PC-3 (cell line): ENCODE measurements around the gene NSUN5. TPM values are rescaled to one million over a fixed set of nuclear protein-coding genes. Genes with fewer than 3 reads are reported as not detected.

ENCODE experiments used
- ATAC-seq: fragments of 200-7000 bp; cut with Tn5 transposase; 2 replicates; pipeline ENCODE4 v1.9.1; 2020; ENCODE audit warnings: mild to moderate bottlenecking, moderate library complexity
- BruUV-seq: library from RNA; stranded (reverse); fragments of 400-500 nt; replicated peaks from 2 replicates; lab custom pipeline; 2021; lab: Mats Ljungman, UMichigan
- CTCF ChIA-PET: fragments of 300-600 bp; sonication (Branson Sonifier 250); formaldehyde crosslinking; loops from one replicate; lab custom pipeline; 2022; ENCODE audit warnings: antibody characterized with exemption; lab: Charles Lee
- POLR2A ChIA-PET: fragments of 300-600 bp; sonication (Branson Sonifier 250); formaldehyde crosslinking; loops from one replicate; lab custom pipeline; 2022; ENCODE audit warnings: antibody characterized with exemption; ENCODE audit not compliant: unreplicated experiment; lab: Charles Lee
- DNase-seq: peaks from one replicate; pipeline ENCODE4 v3.0.0-alpha.2; 2015
- H2AFZ ChIP-seq: fragments of 300-600 bp; sonication (generic); 2 replicates; pipeline ENCODE4 v1.6.0; 2016; ENCODE audit warnings: antibody characterized with exemption, low read length
- H3F3A ChIP-seq: fragments of 300-600 bp; sonication (generic); one replicate; pipeline ENCODE4 v1.6.0; 2017; ENCODE audit warnings: antibody characterized with exemption, low read length, control low read depth, mild to moderate bottlenecking; ENCODE audit not compliant: unreplicated experiment
- H3K27ac ChIP-seq: fragments of 300-600 bp; sonication (generic); 2 replicates; pipeline ENCODE4 v1.5.1; 2016; ENCODE audit warnings: mild to moderate bottlenecking, low read length
- H3K27me3 ChIP-seq: fragments of 300-600 bp; sonication (generic); 2 replicates; pipeline ENCODE4 v1.6.1; 2016; ENCODE audit warnings: low read length, mixed read lengths
- H3K36me3 ChIP-seq: fragments of 300-600 bp; sonication (generic); 2 replicates; pipeline ENCODE4 v1.6.1; 2016; ENCODE audit warnings: low read depth, mixed run types, low read length, mixed read lengths
- H3K4me1 ChIP-seq: fragments of 300-600 bp; sonication (generic); 2 replicates; pipeline ENCODE4 v1.5.1; 2016; ENCODE audit warnings: low read length; ENCODE audit not compliant: insufficient read depth
- H3K4me2 ChIP-seq: fragments of 300-600 bp; sonication (generic); 2 replicates; pipeline ENCODE4 v1.6.0; 2016; ENCODE audit warnings: low read length
- H3K4me3 ChIP-seq: fragments of 300-600 bp; sonication (generic); 2 replicates; pipeline ENCODE4 v1.5.1; 2016; ENCODE audit warnings: mild to moderate bottlenecking, low read length, mixed read lengths
- H3K79me2 ChIP-seq: fragments of 300-600 bp; sonication (generic); 2 replicates; pipeline ENCODE4 v1.6.1; 2017; ENCODE audit warnings: low read length, mixed read lengths
- H3K9ac ChIP-seq: fragments of 300-600 bp; sonication (generic); 2 replicates; pipeline ENCODE4 v1.6.0; 2016; ENCODE audit warnings: mild to moderate bottlenecking, low read length
- H3K9me2 ChIP-seq: fragments of 300-600 bp; sonication (generic); replicated peaks from 2 replicates; pipeline ENCODE4 v1.6.1; 2016; ENCODE audit warnings: mixed run types, low read length, mixed read lengths
- H3K9me3 ChIP-seq: fragments of 300-600 bp; sonication (generic); 2 replicates; pipeline ENCODE4 v1.6.1; 2016; ENCODE audit warnings: low read length, mixed read lengths
- H4K20me1 ChIP-seq: fragments of 300-600 bp; sonication (generic); 2 replicates; pipeline ENCODE4 v1.6.1; 2016; ENCODE audit warnings: low read length, mixed read lengths
- EZH2 ChIP-seq: fragments of 300-600 bp; sonication (generic); IDR thresholded peaks from one replicate; pipeline ENCODE4 v1.6.1; 2017; ENCODE audit warnings: antibody characterized with exemption, mild to moderate bottlenecking, low read length; ENCODE audit not compliant: unreplicated experiment
- EZH2phosphoT487 ChIP-seq: fragments of 300-600 bp; sonication (generic); IDR thresholded peaks from 2 replicates; pipeline ENCODE4 v1.6.1; 2018; ENCODE audit warnings: mild to moderate bottlenecking, antibody characterized with exemption, low read length, borderline replicate concordance
- intact Hi-C: fragments of 100-400 bp; cut with micrococcal nuclease; formaldehyde crosslinking; loops from 2 replicates; pipeline ENCODE4 v1.9.0; 2023
- total RNA-seq: library from RNA; depleted of rRNA; stranded (reverse); fragments of >200 nt; gene quantifications from 2 replicates; pipeline ENCODE4 v1.2.3, GENCODE V29; 2014
- TF ChIP-seq, protein P1 (sequence below): fragments of 300-600 bp; sonication (generic); conservative IDR thresholded peaks from 2 replicates; pipeline ENCODE4 v1.5.1; 2017; ENCODE audit warnings: antibody characterized with exemption, low read depth, mild to moderate bottlenecking, low read length

NSUN5 gene
- total RNA-seq, 1 experiment from 2014 or later: 36.0 TPM

DNA sequence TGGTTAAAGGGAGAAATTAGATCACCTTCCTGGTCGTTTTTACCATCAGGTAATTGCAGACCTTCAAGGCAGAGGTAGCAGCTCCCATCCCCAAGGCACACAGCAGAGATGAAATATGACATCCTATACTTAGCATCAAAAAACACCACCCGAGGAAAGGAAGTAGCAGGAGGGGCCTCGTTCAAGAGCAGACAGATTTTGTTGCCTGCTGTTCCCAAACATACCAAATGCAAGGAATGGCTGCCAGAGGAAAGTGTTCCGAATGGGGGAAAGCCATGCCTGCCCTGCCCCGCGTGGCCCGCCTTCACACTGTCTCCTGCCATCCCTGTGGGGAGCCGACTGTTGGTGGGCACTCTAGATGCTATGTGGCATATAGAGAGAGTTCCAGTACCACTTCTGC is 37.3 kb upstream of the NSUN5 start:
- Histone ChIP-seq H3K9ac (no peak overlapping the region), H3K9me3 (no peaks in the 10 kb centered on the region), H3K4me1 (no peaks in the 10 kb centered on the region), H2AFZ (no peak overlapping the region), H3K4me2 (no peak overlapping the region), H3F3A (no peaks in the 10 kb centered on the region), H3K27ac (no peak overlapping the region), H3K4me3 (no peak overlapping the region), H3K36me3 (no peaks in the 10 kb centered on the region), H4K20me1 (no peaks in the 10 kb centered on the region), H3K9me2 (no peaks in the 10 kb centered on the region), H3K79me2 (no peaks in the 10 kb centered on the region), H3K27me3 (no peaks in the 10 kb centered on the region; the same call in 1 of the 2 replicates)
- DNase-seq (no peak), ATAC-seq (no peak)
- POLR2A ChIA-PET: no interaction called here
- TF ChIP-seq, protein P1, sequence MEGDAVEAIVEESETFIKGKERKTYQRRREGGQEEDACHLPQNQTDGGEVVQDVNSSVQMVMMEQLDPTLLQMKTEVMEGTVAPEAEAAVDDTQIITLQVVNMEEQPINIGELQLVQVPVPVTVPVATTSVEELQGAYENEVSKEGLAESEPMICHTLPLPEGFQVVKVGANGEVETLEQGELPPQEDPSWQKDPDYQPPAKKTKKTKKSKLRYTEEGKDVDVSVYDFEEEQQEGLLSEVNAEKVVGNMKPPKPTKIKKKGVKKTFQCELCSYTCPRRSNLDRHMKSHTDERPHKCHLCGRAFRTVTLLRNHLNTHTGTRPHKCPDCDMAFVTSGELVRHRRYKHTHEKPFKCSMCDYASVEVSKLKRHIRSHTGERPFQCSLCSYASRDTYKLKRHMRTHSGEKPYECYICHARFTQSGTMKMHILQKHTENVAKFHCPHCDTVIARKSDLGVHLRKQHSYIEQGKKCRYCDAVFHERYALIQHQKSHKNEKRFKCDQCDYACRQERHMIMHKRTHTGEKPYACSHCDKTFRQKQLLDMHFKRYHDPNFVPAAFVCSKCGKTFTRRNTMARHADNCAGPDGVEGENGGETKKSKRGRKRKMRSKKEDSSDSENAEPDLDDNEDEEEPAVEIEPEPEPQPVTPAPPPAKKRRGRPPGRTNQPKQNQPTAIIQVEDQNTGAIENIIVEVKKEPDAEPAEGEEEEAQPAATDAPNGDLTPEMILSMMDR: no peak
- TF ChIP-seq EZH2phosphoT487: no peak
- no peak for TF ChIP-seq EZH2
- no TSS peak for BruUV-seq
- CTCF ChIA-PET: no interaction called here
- intact Hi-C loops: no loop called here

DNA sequence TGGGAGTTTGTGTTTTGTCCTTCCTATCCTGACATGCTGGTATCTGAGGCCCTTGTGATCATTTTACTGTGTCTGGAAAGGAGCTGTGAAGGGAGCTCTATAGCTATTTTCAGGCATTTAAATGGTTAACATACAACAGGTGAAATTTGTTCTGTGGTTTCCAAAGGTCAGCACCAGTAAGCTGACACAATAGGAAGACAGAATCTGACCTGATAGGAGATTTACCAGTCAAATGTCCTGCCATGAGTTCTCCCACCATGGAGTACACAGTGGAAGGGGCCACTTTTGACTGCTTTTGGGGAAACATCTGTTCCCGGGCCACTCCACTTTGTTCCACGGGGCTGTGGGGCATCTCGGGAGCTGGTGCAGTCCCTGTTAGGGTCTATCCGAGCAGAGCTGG is 36.9 kb upstream of the NSUN5 start:
- ATAC-seq: no peak
- no peaks in the 10 kb centered on the region for H3K36me3 ChIP-seq
- no peak overlapping the region for H3K4me3 ChIP-seq
- no peaks in the 10 kb centered on the region for H3K9me3 ChIP-seq
- no peak overlapping the region for H3K27ac ChIP-seq
- no peak overlapping the region for H3K4me2 ChIP-seq
- DNase-seq: no peak
- ChIA-PET POLR2A (no interaction called here), CTCF (no interaction called here)
- H4K20me1 ChIP-seq: no peaks in the 10 kb centered on the region
- no peaks in the 10 kb centered on the region for H3F3A ChIP-seq
- H3K79me2 ChIP-seq: no peaks in the 10 kb centered on the region
- intact Hi-C loops: no loop called here
- no peak for TF ChIP-seq EZH2phosphoT487
- TF ChIP-seq, protein P1: no peak
- H3K9me2 ChIP-seq: no peaks in the 10 kb centered on the region
- H2AFZ ChIP-seq: no peak overlapping the region
- no peaks in the 10 kb centered on the region for H3K4me1 ChIP-seq
- no peak overlapping the region for H3K9ac ChIP-seq
- BruUV-seq: no TSS peak
- no peaks in the 10 kb centered on the region; the same call in 1 of the 2 replicates for H3K27me3 ChIP-seq

DNA sequence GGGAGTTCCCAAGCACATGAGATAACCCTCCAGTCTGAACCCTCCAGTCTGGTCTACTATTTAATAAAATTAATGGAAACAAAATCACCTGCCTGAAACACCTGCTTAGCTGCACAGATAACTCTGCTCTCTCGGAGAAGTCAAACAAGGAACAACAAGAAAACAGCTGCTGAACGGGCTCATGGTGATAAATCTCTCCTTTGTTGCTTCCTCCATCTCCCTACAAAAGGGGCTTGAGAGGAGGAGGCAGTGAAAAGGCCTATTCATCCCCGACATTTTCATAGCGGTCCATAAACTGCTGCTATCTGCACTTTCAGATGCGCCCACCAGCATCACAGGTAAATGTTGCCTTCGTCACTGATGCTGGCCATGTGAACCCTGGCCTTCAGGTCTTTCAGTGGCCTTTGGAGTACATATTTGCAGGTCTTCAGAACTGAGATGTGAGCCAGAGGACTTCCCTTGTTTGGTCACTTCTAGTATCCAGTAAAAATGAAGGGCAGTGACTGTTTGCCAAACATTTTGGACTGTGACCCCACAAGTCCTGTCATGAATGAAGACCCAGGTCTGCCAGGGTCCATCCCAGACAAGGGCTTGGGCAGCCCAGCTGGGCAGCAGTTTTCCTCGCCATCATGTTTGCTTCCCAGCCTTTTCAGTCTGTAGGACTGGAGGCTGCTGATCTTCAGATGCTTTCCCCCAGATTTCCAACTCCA is 35.2 kb upstream of the NSUN5 start:
- Histone ChIP-seq H3K4me1 (no peaks in the 10 kb centered on the region), H3K9ac (no peak overlapping the region), H3K79me2 (no peaks in the 10 kb centered on the region), H3K4me2 (no peak overlapping the region), H3F3A (no peaks in the 10 kb centered on the region), H3K27me3 (no peaks in the 10 kb centered on the region; the same call in 1 of the 2 replicates), H3K9me3 (no peaks in the 10 kb centered on the region), H3K4me3 (no peak overlapping the region), H3K9me2 (no peaks in the 10 kb centered on the region), H2AFZ (no peak overlapping the region), H3K36me3 (no peaks in the 10 kb centered on the region), H4K20me1 (no peaks in the 10 kb centered on the region), H3K27ac (no peak overlapping the region)
- TF ChIP-seq, protein P1: no peak
- no peak for TF ChIP-seq EZH2
- no peak for TF ChIP-seq EZH2phosphoT487
- CTCF ChIA-PET: no interaction called here
- ATAC-seq: no peak
- no peak for DNase-seq
- POLR2A ChIA-PET: no interaction called here
- intact Hi-C loops: loop anchor here (5.0 kb wide), 1 partner anchor 108 kb away; no protein-coding TSS in a partner anchor
- no TSS peak for BruUV-seq
